ENCODE results near the gene SPINK4.

The SPINK4 gene

GRCh38 chr9:33225319-33226147 is 14.4 kb upstream of the SPINK4 start:
- H4K20me1 ChIP-seq, result no peaks in the 10 kb centered on the region
- H3K36me3 ChIP-seq, result no peaks in the 10 kb centered on the region
- H3K4me3 ChIP-seq, result no peak overlapping the region
- H3K27me3 ChIP-seq, result no peaks in the 10 kb centered on the region
- no peak for TF ChIP-seq Cebpa-rat (IDR thresholded peaks at IDR 0.05)
- H3K4me2 ChIP-seq, result peak overlapping the region in 7 of 11 experiments; percentile 25 to 81 (median 74); a peak in 11 of 22 replicates
- H3K4me1 ChIP-seq, result peaks cover 52 to 83% (median 69%) of the 10 kb centered on the region in 10 experiments
- peak overlapping the region in 3 of 11 experiments; percentile 24 to 73 (median 32); a peak in 5 of 22 replicates for H3K27ac ChIP-seq
- H3K9ac ChIP-seq, result no peak overlapping the region
- H3K9me3 ChIP-seq (replicated peaks in 1 of 11), result no peaks in the 10 kb centered on the region

GRCh38 chr9:33227008-33227398 is 13.0 kb upstream of the SPINK4 start:
- no peaks in the 10 kb centered on the region for H3K36me3 ChIP-seq
- H4K20me1 ChIP-seq, result no peaks in the 10 kb centered on the region
- H3K9ac ChIP-seq, result peak overlapping the region in 4 of 11 experiments; percentile 24 to 39 (median 28); a peak in 4 of 22 replicates
- H3K4me2 ChIP-seq, result peak overlapping the region; percentile 1 to 81 (median 59); a peak in 19 of 22 replicates
- peak in 10 of 11 experiments; percentile 14 to 86 (median 60); a peak in 16 of 22 replicates for TF ChIP-seq Cebpa-rat (IDR thresholded peaks at IDR 0.05)
- H3K27me3 ChIP-seq, result no peaks in the 10 kb centered on the region
- peak overlapping the region in 9 of 11 experiments; percentile 6 to 73 (median 54); a peak in 15 of 22 replicates for H3K27ac ChIP-seq
- H3K4me1 ChIP-seq, result peaks cover 38 to 69% (median 54%) of the 10 kb centered on the region in 10 experiments
- H3K9me3 ChIP-seq (replicated peaks in 1 of 11), result no peaks in the 10 kb centered on the region
- no peak overlapping the region for H3K4me3 ChIP-seq

DNA sequence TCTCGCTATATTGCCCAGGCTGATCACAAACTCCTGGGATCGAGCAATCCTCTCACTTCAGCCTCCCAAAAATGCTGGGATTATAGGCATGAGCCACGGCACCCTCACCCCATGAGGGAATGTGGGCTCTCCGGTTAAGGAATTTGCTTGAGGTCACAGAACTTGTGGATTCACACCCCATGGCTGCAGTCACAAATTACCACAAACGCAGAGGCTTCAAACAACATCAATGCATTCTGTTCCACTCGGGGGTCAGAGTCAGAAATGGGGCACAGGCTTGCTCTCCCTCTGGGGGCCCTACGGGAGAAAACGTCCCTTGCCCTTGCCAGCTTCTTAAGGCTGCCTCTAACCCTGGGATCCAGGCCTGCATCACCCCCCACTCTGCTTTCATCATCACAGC is 12.2 kb upstream of the SPINK4 start:
- Histone ChIP-seq H3K27me3 (no peaks in the 10 kb centered on the region), H3K9ac (peak overlapping the region in 4 of 11 experiments; percentile 3 to 31 (median 25); a peak in 3 of 22 replicates), H3K4me1 (peaks cover 30 to 61% (median 47%) of the 10 kb centered on the region in 10 experiments), H3K4me2 (peak overlapping the region in 6 of 11 experiments; percentile 59 to 81 (median 74); a peak in 11 of 22 replicates), H3K27ac (peak overlapping the region in 6 of 11 experiments; percentile 50 to 73 (median 64); a peak in 12 of 22 replicates), H4K20me1 (no peaks in the 10 kb centered on the region), H3K4me3 (no peak overlapping the region), H3K9me3 (replicated peaks in 1 of 11) (no peaks in the 10 kb centered on the region), H3K36me3 (no peaks in the 10 kb centered on the region)
- no peak for TF ChIP-seq Cebpa-rat (IDR thresholded peaks at IDR 0.05)

DNA sequence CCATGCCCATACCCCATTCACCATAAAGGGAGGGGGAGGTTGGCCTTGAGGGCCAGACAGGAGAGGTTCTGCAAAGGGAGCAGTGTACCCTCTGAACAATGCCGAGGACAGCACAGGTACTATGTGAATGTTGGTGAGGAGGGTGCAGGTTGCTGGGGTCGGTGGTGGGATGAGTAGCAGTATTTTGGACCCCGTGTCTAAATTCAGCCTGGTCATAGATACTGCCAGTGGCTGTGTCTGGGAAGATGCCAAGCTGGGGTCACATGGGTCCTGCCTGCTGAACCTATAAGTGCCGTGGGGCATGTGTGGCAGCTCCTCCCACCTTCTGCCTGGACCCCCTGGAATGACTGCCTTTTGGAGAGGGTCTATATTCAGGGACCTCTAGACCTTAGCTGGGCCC is 11.4 kb upstream of the SPINK4 start:
- Histone ChIP-seq H3K36me3 (no peaks in the 10 kb centered on the region), H3K4me1 (peaks cover 22 to 53% (median 38%) of the 10 kb centered on the region in 10 experiments)

DNA sequence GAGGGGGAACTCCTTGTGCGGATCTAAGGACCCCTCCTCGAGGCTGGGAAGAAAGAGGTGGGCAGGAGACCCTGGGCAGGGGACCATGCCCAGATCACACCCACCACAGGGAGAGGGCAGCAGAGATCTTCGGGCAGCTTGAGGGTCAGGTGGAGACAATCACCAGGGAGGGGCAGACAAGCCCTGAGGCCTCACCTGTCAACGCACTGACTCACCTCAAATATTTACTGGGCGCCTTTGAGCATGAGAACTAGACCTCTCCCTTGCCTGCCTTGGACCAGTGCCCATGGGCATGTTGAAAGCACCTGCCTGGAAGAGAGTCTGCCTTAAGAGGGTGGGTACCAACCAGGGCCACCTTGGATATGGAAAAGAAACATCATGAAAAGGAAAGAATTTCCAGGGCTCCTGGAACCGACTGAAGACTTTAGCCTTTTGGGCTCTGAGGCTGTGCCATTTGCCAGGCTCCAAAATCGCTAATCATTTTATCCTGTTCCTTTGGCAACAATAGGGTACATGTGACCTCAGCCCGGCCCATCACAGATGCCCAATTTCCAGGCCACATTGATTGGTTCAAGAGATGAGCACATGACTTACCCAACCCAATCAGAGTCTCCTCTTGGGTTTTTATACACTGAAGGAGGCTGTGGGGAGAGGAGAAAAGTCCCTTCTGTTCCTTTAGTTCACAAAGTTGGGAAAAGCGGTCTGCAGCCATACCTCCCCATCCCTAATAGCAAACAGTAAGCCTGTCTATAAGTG is 10.4 kb upstream of the SPINK4 start:
- Histone ChIP-seq H3K27ac (no peak overlapping the region), H3K36me3 (no peaks in the 10 kb centered on the region), H3K27me3 (no peaks in the 10 kb centered on the region), H4K20me1 (no peaks in the 10 kb centered on the region), H3K4me2 (peak overlapping the region in 2 of 11 experiments; percentile 5 to 27; a peak in 1 of 22 replicates), H3K4me1 (peaks cover 17 to 49% (median 35%) of the 10 kb centered on the region in 10 experiments; a peak in 19 of 20 replicates), H3K9me3 (replicated peaks in 1 of 11) (no peaks in the 10 kb centered on the region), H3K4me3 (no peak overlapping the region), H3K9ac (no peak overlapping the region)
- no peak for TF ChIP-seq Cebpa-rat (IDR thresholded peaks at IDR 0.05)

More for the DNA sequence above, 11.4 kb upstream of the SPINK4 start:
- Histone ChIP-seq H3K9ac (no peak overlapping the region), H3K4me2 (peak overlapping the region in 10 of 11 experiments; percentile 5 to 78 (median 26); a peak in 10 of 22 replicates), H3K4me3 (no peak overlapping the region), H3K27ac (0 out of 22 replicates have a peak overlapping the region, but pooled peaks of 1 of the 11 experiments have one; percentile 73), H3K9me3 (replicated peaks in 1 of 11) (no peaks in the 10 kb centered on the region), H3K27me3 (no peaks in the 10 kb centered on the region), H4K20me1 (no peaks in the 10 kb centered on the region)
- TF ChIP-seq Cebpa-rat (IDR thresholded peaks at IDR 0.05), result no peak

DNA sequence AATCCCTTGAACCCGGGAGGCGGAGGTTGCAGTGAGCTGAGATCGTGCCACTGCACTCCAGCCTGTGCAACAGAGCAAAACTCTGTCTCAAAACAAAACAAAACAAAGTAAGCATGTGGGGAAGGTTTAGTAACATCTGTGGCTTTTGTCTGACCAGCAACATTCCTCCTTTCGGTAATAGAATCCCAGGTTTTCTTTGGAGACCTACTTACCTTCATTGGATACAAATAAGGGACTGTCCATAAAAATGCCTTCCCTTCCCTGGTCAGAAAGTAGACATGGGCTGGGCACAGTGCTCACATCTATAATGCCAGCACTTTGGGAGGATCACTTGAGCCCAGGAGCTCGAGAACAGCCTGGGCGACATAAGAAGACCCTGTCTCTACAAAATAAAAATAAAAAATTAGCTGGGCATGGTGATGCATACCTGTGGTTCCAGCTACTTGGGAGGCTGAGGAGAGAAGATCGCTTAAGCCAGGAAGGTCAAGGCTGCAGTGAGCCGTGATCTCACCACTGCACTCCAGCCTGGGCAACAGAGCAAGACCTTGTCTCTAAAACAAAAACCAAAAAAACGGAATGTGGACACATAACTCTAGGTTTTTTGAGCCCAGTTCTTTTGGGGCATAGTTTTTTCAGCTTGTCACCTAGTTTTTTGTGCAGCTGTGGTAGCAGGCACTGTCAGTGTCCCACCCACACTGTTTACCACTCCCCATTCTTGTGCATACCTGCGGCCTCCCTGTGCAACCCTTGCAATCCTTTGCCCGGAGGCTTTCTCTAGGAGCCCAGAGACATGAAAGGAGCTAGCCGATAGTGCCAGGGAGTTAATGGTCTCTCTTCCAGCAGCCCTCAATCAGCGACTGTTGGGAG is 9.0 kb upstream of the SPINK4 start:
- peaks cover 10 to 37% (median 27%) of the 10 kb centered on the region in 10 experiments; a peak in 19 of 20 replicates for H3K4me1 ChIP-seq
- no peaks in the 10 kb centered on the region for H3K27me3 ChIP-seq
- H3K9me3 ChIP-seq (replicated peaks in 1 of 11), result no peaks in the 10 kb centered on the region
- H3K36me3 ChIP-seq, result no peaks in the 10 kb centered on the region
- no peak overlapping the region for H3K27ac ChIP-seq
- H3K9ac ChIP-seq, result no peak overlapping the region
- H3K4me3 ChIP-seq, result no peak overlapping the region
- TF ChIP-seq Cebpa-rat (IDR thresholded peaks at IDR 0.05), result no peak
- H3K4me2 ChIP-seq, result no peak overlapping the region
- H4K20me1 ChIP-seq, result no peaks in the 10 kb centered on the region

DNA sequence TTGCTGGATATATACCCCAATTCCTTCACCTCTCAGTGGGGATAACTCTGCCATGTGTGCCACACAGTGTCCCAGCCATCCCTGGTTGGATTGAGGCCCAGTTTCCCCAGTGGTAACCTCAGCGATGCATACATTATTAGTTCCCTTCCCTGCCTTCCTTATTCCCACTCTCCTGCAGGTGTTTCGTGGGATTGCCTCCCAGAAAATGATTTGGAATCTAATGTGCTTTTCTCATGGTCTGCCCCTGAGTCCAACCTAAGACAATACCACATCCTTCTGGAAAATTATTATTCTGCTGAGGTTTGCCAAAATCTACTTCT is 8.4 kb upstream of the SPINK4 start:
- H3K9ac ChIP-seq, result no peak overlapping the region
- no peaks in the 10 kb centered on the region for H4K20me1 ChIP-seq
- H3K4me2 ChIP-seq, result no peak overlapping the region
- peaks cover 9 to 31% (median 22%) of the 10 kb centered on the region in 10 experiments; a peak in 19 of 20 replicates for H3K4me1 ChIP-seq
- no peaks in the 10 kb centered on the region for H3K27me3 ChIP-seq
- TF ChIP-seq Cebpa-rat (IDR thresholded peaks at IDR 0.05), result no peak
- H3K27ac ChIP-seq, result no peak overlapping the region
- no peak overlapping the region for H3K4me3 ChIP-seq
- no peaks in the 10 kb centered on the region for H3K9me3 ChIP-seq (replicated peaks in 1 of 11)
- H3K36me3 ChIP-seq, result no peaks in the 10 kb centered on the region

DNA sequence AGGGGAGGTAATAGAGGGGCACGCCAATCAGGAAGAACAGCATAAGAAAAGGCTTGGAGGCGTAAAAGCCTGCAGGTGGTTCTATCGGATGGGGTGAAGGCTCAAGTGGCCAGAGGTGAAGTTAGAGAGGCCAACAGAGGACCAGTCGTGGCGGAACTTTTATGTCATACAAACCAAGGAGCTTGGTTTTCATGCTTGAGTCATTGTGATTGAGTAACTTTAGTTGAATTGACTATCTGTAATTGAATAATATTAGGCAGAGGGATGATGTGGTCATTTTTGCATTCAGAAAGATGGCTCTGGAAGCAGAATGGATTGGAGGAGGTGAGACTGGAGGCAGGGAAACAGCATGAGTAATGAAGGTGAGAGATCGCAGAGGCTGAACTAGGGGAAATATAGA is 7.2 kb upstream of the SPINK4 start:
- no peak for TF ChIP-seq Cebpa-rat (IDR thresholded peaks at IDR 0.05)
- Histone ChIP-seq H3K36me3 (no peaks in the 10 kb centered on the region), H3K9me3 (replicated peaks in 1 of 11) (no peaks in the 10 kb centered on the region), H3K9ac (no peak overlapping the region), H3K4me2 (no peak overlapping the region), H3K27ac (no peak overlapping the region), H3K4me1 (peaks cover 0 to 18% (median 12%) of the 10 kb centered on the region in 10 experiments; a peak in 15 of 20 replicates), H3K27me3 (no peaks in the 10 kb centered on the region), H4K20me1 (no peaks in the 10 kb centered on the region), H3K4me3 (no peak overlapping the region)
